Activated naive CD4-positive, alpha-beta T cell (primary cell): Measurements from ENCODE around the gene PPP1R1A.

ENCODE experiments used
- DNase-seq, 4 experiments: peaks; one replicate each; lab custom pipeline; 2025; lab: John Stamatoyannopoulos, UW

The PPP1R1A gene

DNA sequence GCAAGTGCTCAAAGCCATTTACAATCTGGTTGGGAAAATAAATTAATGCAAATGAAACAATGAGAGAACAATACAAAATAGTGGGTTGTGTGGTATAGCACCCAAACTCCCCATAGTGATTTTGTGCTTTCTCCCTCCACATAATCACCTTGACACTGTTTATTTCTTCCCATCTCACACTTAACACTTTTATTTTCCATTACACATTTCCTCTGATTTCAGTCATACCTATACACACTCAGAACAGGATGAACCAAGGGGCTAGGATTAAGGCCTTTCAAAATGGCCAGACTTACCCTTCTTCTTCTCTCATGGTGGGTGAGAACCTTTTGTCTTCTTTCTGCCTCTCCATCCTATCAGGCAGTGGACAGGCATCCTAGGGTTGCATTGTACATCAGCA lies 53.0 kb downstream of the PPP1R1A start:
- no peak for DNase-seq

GRCh38 chr12:54529581-54529980 lies 58.9 kb downstream of the PPP1R1A start:
- DNase-seq, result no peak
